Suprapubic skin (tissue), 4 donors: Measurements from ENCODE around the gene TUBB6. TPM values are rescaled to one million over a fixed set of nuclear protein-coding genes. Genes with fewer than 3 reads are reported as not detected.

ENCODE experiments used
- DNase-seq, 2 donors: peaks; one replicate each; pipeline ENCODE4 v3.0.0-alpha.2; 2019; ENCODE audit warnings: low spot score in 2 of 2
- H3K27ac ChIP-seq: fragments of 200-600 bp; sonication (generic); one replicate; pipeline ENCODE4 v1.5.1; 2019
- H3K27me3 ChIP-seq: fragments of 200-600 bp; sonication (generic); one replicate; pipeline ENCODE4 v1.5.1; 2019
- H3K36me3 ChIP-seq: fragments of 200-600 bp; sonication (generic); one replicate; pipeline ENCODE4 v1.5.1; 2019
- H3K4me1 ChIP-seq: fragments of 200-600 bp; sonication (generic); one replicate; pipeline ENCODE4 v1.5.1; 2019
- H3K4me3 ChIP-seq: fragments of 200-600 bp; sonication (generic); one replicate; pipeline ENCODE4 v1.5.1; 2019; ENCODE audit warnings: mild to moderate bottlenecking
- H3K9me3 ChIP-seq: fragments of 200-600 bp; sonication (generic); one replicate; pipeline ENCODE4 v1.5.1; 2019
- EP300 ChIP-seq: sonication (generic); formaldehyde crosslinking; IDR thresholded peaks from one replicate; pipeline ENCODE4 v1.6.1; 2017; ENCODE audit warnings: antibody characterized with exemption
- POLR2A ChIP-seq, 2 donors: fragments of 450-650 bp; IDR thresholded peaks; one replicate each; pipeline ENCODE4 v1.6.1; 2017; ENCODE audit warnings: antibody characterized with exemption in 2 of 2, mild to moderate bottlenecking in 2 of 2, moderate library complexity in 2 of 2
- POLR2AphosphoS5 ChIP-seq, 3 donors: sonication (generic); formaldehyde crosslinking; IDR thresholded peaks; one replicate each; pipeline ENCODE4 v1.6.1; 2017; ENCODE audit warnings: antibody characterized with exemption in 3 of 3
- WGBS: methylation state at CpG from one replicate; pipeline ENCODE4 v1.1.5; 2018; 5-methylcytosine and 5-hydroxymethylcytosine counted together
- total RNA-seq, 4 donors: library from RNA; depleted of rRNA; stranded (reverse); fragments of >200 nt; gene quantifications; one replicate each; pipeline ENCODE4 v1.1.0, GENCODE V29; 2016
- TF ChIP-seq, protein P1 (sequence below), 2 donors: fragments of 200-600 bp in 1 of 2; fragments of 450-650 bp in 1 of 2; sonication (generic) in 1 of 2; IDR thresholded peaks; one replicate each; pipeline ENCODE4 v1.5.1; 2016 to 2019; ENCODE audit warnings: antibody characterized with exemption in 2 of 2, mild to moderate bottlenecking in 1 of 2, moderate library complexity in 1 of 2

The TUBB6 gene
- total RNA-seq, 4 donors from 2014 or later, result 211 to 298 (median 220) TPM

DNA sequence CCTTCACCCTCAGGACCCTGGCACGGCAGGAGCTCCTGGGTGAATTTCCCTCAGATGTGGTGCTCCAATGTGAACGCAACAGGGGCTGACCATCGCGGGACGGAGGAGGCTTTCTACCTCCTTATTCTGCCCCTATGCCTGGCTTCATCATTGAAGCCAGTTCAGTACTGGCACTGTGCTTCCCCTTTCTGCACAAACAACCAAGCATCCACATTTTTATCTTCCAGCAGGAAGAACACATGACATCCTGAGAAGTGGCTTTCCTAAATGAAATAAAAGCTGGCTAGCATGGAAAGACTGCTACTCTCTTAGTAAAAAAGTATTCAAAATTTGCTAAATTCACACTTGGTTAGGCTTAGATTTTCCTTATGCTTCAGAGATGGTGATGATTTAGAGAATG, 44.1 kb downstream of the TUBB6 start:
- 100% methylated on average over 5 of the region's 5 CpGs for WGBS
- TF ChIP-seq, protein P1, sequence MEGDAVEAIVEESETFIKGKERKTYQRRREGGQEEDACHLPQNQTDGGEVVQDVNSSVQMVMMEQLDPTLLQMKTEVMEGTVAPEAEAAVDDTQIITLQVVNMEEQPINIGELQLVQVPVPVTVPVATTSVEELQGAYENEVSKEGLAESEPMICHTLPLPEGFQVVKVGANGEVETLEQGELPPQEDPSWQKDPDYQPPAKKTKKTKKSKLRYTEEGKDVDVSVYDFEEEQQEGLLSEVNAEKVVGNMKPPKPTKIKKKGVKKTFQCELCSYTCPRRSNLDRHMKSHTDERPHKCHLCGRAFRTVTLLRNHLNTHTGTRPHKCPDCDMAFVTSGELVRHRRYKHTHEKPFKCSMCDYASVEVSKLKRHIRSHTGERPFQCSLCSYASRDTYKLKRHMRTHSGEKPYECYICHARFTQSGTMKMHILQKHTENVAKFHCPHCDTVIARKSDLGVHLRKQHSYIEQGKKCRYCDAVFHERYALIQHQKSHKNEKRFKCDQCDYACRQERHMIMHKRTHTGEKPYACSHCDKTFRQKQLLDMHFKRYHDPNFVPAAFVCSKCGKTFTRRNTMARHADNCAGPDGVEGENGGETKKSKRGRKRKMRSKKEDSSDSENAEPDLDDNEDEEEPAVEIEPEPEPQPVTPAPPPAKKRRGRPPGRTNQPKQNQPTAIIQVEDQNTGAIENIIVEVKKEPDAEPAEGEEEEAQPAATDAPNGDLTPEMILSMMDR (IDR thresholded peaks at IDR 0.05), result no peak
- no peak for TF ChIP-seq EP300
- no peak for TF ChIP-seq POLR2A (IDR thresholded peaks at IDR 0.05)
- no peak for TF ChIP-seq POLR2AphosphoS5 (IDR thresholded peaks at IDR 0.05)
- Histone ChIP-seq H3K36me3 (peaks cover 97% of the 10 kb centered on the region), H3K4me3 (no peak overlapping the region), H3K27ac (no peak overlapping the region), H3K27me3 (no peaks in the 10 kb centered on the region), H3K4me1 (no peaks in the 10 kb centered on the region), H3K9me3 (no peaks in the 10 kb centered on the region)
- no peak for DNase-seq

DNA sequence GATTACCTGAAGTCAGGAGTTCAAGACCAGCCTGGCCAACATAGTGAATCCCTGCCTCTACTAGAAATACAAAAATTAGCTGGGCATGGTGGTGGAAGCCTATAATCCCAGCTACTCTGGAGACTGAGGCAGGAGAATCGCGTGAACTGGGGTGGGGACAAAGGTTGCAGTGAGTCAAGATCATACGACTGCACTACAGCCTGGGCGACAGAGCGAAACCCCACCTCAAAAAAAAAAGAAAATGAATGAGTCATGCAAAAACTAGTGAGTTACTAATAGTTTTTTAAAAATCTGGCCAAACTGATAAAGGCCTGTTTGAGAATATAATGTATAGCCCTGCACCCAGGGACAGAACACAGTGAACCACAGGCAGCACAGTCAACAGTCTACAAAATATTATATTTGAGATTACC, 51.5 kb downstream of the TUBB6 start:
- no peak for TF ChIP-seq POLR2AphosphoS5 (IDR thresholded peaks at IDR 0.05)
- TF ChIP-seq POLR2A (IDR thresholded peaks at IDR 0.05), result no peak
- TF ChIP-seq EP300, result no peak
- H3K27ac ChIP-seq, result no peak overlapping the region
- H3K4me1 ChIP-seq, result no peaks in the 10 kb centered on the region
- H3K4me3 ChIP-seq, result no peak overlapping the region
- peaks cover 97% of the 10 kb centered on the region for H3K36me3 ChIP-seq
- H3K9me3 ChIP-seq, result no peaks in the 10 kb centered on the region
- DNase-seq, result no peak
- no peaks in the 10 kb centered on the region for H3K27me3 ChIP-seq
- 95% methylated on average over 5 of the region's 5 CpGs for WGBS

DNA sequence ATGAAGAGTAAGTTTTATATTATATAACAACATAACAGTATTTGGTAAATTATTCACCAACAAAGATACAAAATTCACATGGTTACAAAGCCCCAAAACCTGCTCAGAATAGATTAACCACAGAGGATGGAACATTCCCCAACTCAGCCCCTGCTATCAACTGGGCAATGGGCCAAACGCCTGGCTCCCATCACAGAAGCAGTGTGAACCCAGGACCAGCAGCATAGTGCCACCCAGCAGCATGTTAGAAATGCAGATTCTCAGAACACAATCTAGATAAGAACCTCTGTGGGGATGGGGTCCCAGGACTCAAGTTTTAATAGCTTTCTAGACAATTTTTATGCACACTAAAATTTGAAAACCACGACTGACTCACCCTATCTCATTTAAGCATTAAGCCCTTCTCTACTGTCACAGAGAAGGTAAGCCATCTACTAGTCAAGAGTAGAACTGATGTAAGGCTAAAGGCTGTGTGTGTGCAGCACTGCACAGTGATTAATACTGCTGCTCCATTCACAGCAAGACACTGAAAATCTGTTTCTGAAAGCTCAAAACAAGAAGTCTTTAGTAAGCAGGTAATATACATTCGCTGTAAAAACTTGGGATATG, 53.8 kb downstream of the TUBB6 start:
- H3K4me3 ChIP-seq, result no peak overlapping the region
- no peaks in the 10 kb centered on the region for H3K9me3 ChIP-seq
- WGBS, result 73% methylated on average over 3 of the region's 3 CpGs
- H3K36me3 ChIP-seq, result peaks cover 96% of the 10 kb centered on the region
- H3K27me3 ChIP-seq, result no peaks in the 10 kb centered on the region
- DNase-seq, result no peak
- H3K27ac ChIP-seq, result no peak overlapping the region
- TF ChIP-seq POLR2AphosphoS5 (IDR thresholded peaks at IDR 0.05) (no peak), POLR2A (IDR thresholded peaks at IDR 0.05) (no peak), EP300 (no peak)
- TF ChIP-seq, protein P1 (IDR thresholded peaks at IDR 0.05), result no peak
- H3K4me1 ChIP-seq, result no peaks in the 10 kb centered on the region

DNA sequence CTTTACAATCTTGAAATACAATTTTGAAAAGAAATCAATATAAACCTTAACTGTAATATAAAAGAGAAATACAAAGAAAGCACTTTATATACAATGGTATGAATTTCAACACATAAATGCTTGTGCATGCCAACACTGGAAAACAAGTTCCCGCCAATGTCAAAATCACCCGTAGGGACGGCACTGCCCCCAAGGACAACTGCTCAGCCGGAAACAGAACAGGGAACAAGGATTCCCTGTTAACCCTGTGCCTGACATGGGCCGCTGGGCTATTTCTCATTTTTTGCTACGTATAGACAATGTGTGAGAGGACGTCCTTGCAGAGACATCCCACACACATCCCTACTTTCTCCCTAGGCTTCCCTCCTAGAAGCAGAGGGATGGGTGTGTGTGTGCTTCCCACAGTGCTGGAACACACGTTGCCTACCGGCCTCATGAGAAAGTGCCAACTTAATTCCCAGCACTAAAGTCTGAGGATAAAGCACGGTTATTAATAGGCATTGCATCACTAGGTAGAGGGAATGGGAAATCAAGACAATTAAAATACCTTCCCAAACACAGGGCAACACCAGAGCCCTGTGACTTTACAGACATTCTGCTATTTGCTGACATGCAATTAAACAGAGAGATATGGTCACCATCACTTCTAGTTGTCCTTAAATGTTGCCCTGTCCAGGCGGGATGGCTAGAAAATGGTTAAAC, 54.6 kb downstream of the TUBB6 start:
- no peak overlapping the region for H3K4me3 ChIP-seq
- DNase-seq, result no peak
- peaks cover 96% of the 10 kb centered on the region for H3K36me3 ChIP-seq
- WGBS, result 80% methylated on average over 11 of the region's 11 CpGs
- no peaks in the 10 kb centered on the region for H3K27me3 ChIP-seq
- TF ChIP-seq POLR2A (IDR thresholded peaks at IDR 0.05) (no peak), POLR2AphosphoS5 (IDR thresholded peaks at IDR 0.05) (no peak), EP300 (no peak)
- TF ChIP-seq, protein P1 (IDR thresholded peaks at IDR 0.05), result no peak
- H3K27ac ChIP-seq, result no peak overlapping the region
- H3K4me1 ChIP-seq, result no peaks in the 10 kb centered on the region
- no peaks in the 10 kb centered on the region for H3K9me3 ChIP-seq

DNA sequence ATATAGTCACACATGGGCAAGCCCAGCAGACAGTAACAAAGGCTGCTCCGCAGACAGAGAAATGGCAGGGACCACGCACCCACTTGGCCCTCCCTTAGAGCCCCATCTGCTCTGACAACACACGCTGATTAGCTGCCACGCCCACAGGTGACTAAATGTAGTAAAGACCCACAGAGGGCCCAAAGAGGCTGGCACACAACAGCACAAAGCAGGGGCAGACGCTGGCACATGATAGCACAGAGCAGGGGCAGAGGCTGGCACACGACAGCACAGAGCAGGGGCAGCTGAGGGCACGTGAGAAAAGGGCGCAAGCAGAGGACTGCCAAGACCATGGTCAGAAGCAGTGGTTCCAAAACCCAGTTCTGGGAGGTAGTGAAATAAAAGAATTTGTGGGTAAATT, 58.3 kb downstream of the TUBB6 start:
- Histone ChIP-seq H3K9me3 (no peaks in the 10 kb centered on the region), H3K27me3 (no peaks in the 10 kb centered on the region), H3K36me3 (peaks cover 79% of the 10 kb centered on the region), H3K27ac (no peak overlapping the region), H3K4me3 (no peak overlapping the region), H3K4me1 (no peaks in the 10 kb centered on the region)
- 93% methylated on average over 8 of the region's 8 CpGs for WGBS
- DNase-seq, result no peak
- TF ChIP-seq, protein P1 (IDR thresholded peaks at IDR 0.05), result no peak
- TF ChIP-seq POLR2A (IDR thresholded peaks at IDR 0.05) (no peak), EP300 (no peak), POLR2AphosphoS5 (IDR thresholded peaks at IDR 0.05) (no peak)
